ACC112 (cell line): Measurements from ENCODE around the gene RPL35.

Source experiments
- H2AFZ ChIP-seq: fragments of 200-600 bp; sonication (generic); one replicate; pipeline ENCODE4 v1.6.0; 2017; ENCODE audit warnings: antibody characterized with exemption, low read length; ENCODE audit not compliant: unreplicated experiment
- H3K27ac ChIP-seq: fragments of 200-600 bp; sonication (generic); 2 replicates; pipeline ENCODE4 v1.5.1; 2014; ENCODE audit warnings: low read depth, mild to moderate bottlenecking, antibody characterized with exemption, low read length, moderate library complexity
- H3K27me3 ChIP-seq: fragments of 200-600 bp; sonication (generic); 2 replicates; pipeline ENCODE4 v1.6.1; 2014; ENCODE audit warnings: mild to moderate bottlenecking, antibody characterized with exemption, low read length, moderate library complexity, mixed read lengths; ENCODE audit not compliant: insufficient read depth
- H3K36me3 ChIP-seq: fragments of 200-600 bp; sonication (generic); 2 replicates; pipeline ENCODE4 v1.6.1; 2016; ENCODE audit warnings: mild to moderate bottlenecking, antibody characterized with exemption, low read length, moderate library complexity, mixed read lengths; ENCODE audit not compliant: insufficient read depth
- H3K4me1 ChIP-seq: fragments of 200-600 bp; sonication (generic); one replicate; pipeline ENCODE4 v1.6.1; 2016; ENCODE audit warnings: low read length, mixed read lengths; ENCODE audit not compliant: insufficient read depth, unreplicated experiment, control insufficient read depth
- H3K4me3 ChIP-seq: fragments of 200-600 bp; sonication (generic); 2 replicates; pipeline ENCODE4 v1.5.1; 2014; ENCODE audit warnings: mild to moderate bottlenecking, low read depth, low read length
- H3K79me2 ChIP-seq: fragments of 200-600 bp; sonication (generic); one replicate; pipeline ENCODE4 v1.6.0; 2016; ENCODE audit warnings: low read length; ENCODE audit not compliant: control insufficient read depth, unreplicated experiment, insufficient read depth

RPL35 gene

GRCh38 chr9:124818431-124819281 lies 43.1 kb downstream of the RPL35 start:
- Histone ChIP-seq H3K27ac (no peak overlapping the region), H2AFZ (no peak overlapping the region), H3K36me3 (no peaks in the 10 kb centered on the region), H3K4me1 (no peaks in the 10 kb centered on the region), H3K4me3 (no peak overlapping the region), H3K27me3 (no peaks in the 10 kb centered on the region), H3K79me2 (no peaks in the 10 kb centered on the region)

- Histone ChIP-seq H3K79me2 (no peaks in the 10 kb centered on the region), H3K27me3 (no peaks in the 10 kb centered on the region), H3K27ac (no peak overlapping the region), H3K4me1 (peaks cover 20% of the 10 kb centered on the region), H2AFZ (no peak overlapping the region), H3K36me3 (no peaks in the 10 kb centered on the region), H3K4me3 (no peak overlapping the region)
Observed at GRCh38 chr9:124815601-124816000, 46.2 kb downstream of the RPL35 start.

- no peak overlapping the region for H3K4me3 ChIP-seq
- H3K36me3 ChIP-seq: no peaks in the 10 kb centered on the region
- H3K79me2 ChIP-seq: no peaks in the 10 kb centered on the region
- H3K4me1 ChIP-seq: peaks cover 21% of the 10 kb centered on the region
- H3K27me3 ChIP-seq: no peaks in the 10 kb centered on the region
- no peak overlapping the region for H3K27ac ChIP-seq
- no peak overlapping the region for H2AFZ ChIP-seq
Observed at GRCh38 chr9:124814164-124814535, 47.6 kb downstream of the RPL35 start.

GRCh38 chr9:124813501-124814163 lies 48.1 kb downstream of the RPL35 start:
- Histone ChIP-seq H2AFZ (no peak overlapping the region), H3K79me2 (no peaks in the 10 kb centered on the region), H3K36me3 (no peaks in the 10 kb centered on the region), H3K4me1 (peaks cover 21% of the 10 kb centered on the region), H3K27me3 (no peaks in the 10 kb centered on the region), H3K4me3 (no peak overlapping the region), H3K27ac (no peak overlapping the region)

GRCh38 chr9:124813041-124813440 lies 48.7 kb downstream of the RPL35 start:
- Histone ChIP-seq H3K36me3 (no peaks in the 10 kb centered on the region), H3K27me3 (no peaks in the 10 kb centered on the region), H3K27ac (no peak overlapping the region), H3K79me2 (no peaks in the 10 kb centered on the region), H2AFZ (no peak overlapping the region), H3K4me3 (no peak overlapping the region), H3K4me1 (peaks cover 21% of the 10 kb centered on the region)

- no peaks in the 10 kb centered on the region for H3K36me3 ChIP-seq
- H3K4me3 ChIP-seq: no peak overlapping the region
- H3K79me2 ChIP-seq: no peaks in the 10 kb centered on the region
- H3K27ac ChIP-seq: no peak overlapping the region
- no peaks in the 10 kb centered on the region for H3K27me3 ChIP-seq
- peaks cover 21% of the 10 kb centered on the region for H3K4me1 ChIP-seq
- no peak overlapping the region for H2AFZ ChIP-seq
Observed at GRCh38 chr9:124812441-124812876, 49.3 kb downstream of the RPL35 start.

GRCh38 chr9:124810663-124811355 lies 50.9 kb downstream of the RPL35 start:
- H3K4me1 ChIP-seq: peaks cover 21% of the 10 kb centered on the region
- no peak overlapping the region for H2AFZ ChIP-seq
- H3K4me3 ChIP-seq: no peak overlapping the region
- no peaks in the 10 kb centered on the region for H3K27me3 ChIP-seq
- no peaks in the 10 kb centered on the region for H3K36me3 ChIP-seq
- H3K79me2 ChIP-seq: no peaks in the 10 kb centered on the region
- no peak overlapping the region for H3K27ac ChIP-seq

- Histone ChIP-seq H3K4me1 (peaks cover 21% of the 10 kb centered on the region), H3K36me3 (no peaks in the 10 kb centered on the region), H3K4me3 (no peak overlapping the region), H3K27me3 (no peaks in the 10 kb centered on the region), H3K79me2 (no peaks in the 10 kb centered on the region), H3K27ac (no peak overlapping the region), H2AFZ (no peak overlapping the region)
Observed at GRCh38 chr9:124809741-124810500, 51.8 kb downstream of the RPL35 start.

GRCh38 chr9:124809211-124809610 lies 52.5 kb downstream of the RPL35 start:
- H3K36me3 ChIP-seq: no peaks in the 10 kb centered on the region
- H2AFZ ChIP-seq: no peak overlapping the region
- H3K4me3 ChIP-seq: no peak overlapping the region
- H3K27me3 ChIP-seq: no peaks in the 10 kb centered on the region
- no peak overlapping the region for H3K27ac ChIP-seq
- H3K79me2 ChIP-seq: no peaks in the 10 kb centered on the region
- H3K4me1 ChIP-seq: peaks cover 21% of the 10 kb centered on the region

GRCh38 chr9:124808246-124808956 lies 53.4 kb downstream of the RPL35 start:
- Histone ChIP-seq H3K27me3 (no peaks in the 10 kb centered on the region), H3K4me1 (peaks cover 21% of the 10 kb centered on the region), H2AFZ (no peak overlapping the region), H3K36me3 (no peaks in the 10 kb centered on the region), H3K27ac (no peak overlapping the region), H3K79me2 (no peaks in the 10 kb centered on the region), H3K4me3 (no peak overlapping the region)
